Activated naive CD8-positive, alpha-beta T cell treated with anti-CD3 and anti-CD28 coated beads, Interleukin-2, amount 50 U/mL, for 24 hours (primary cell): Measurements from ENCODE around the gene CIB2.
A peak's percentile ranks its signal among the peaks of the same experiment; 100 is the strongest.

Experiments used
- ATAC-seq: fragments of 150-1000 bp; cut with Tn5 transposase; one replicate; pipeline ENCODE4 v1.10.0; 2021
- DNase-seq: peaks from one replicate; pipeline ENCODE4 v3.0.0; 2021
- H3K27ac Mint-ChIP-seq: one replicate; pipeline ENCODE4 v1.8.0; 2021; ENCODE audit warnings: mild to moderate bottlenecking, mixed read lengths
- H3K27me3 Mint-ChIP-seq: one replicate; pipeline ENCODE4 v1.8.0; 2021; ENCODE audit warnings: mixed read lengths
- H3K36me3 Mint-ChIP-seq: one replicate; pipeline ENCODE4 v1.8.0; 2021; ENCODE audit warnings: low read depth, mixed read lengths
- H3K4me1 Mint-ChIP-seq: one replicate; pipeline ENCODE4 v1.8.0; 2021; ENCODE audit warnings: mixed read lengths
- H3K4me3 Mint-ChIP-seq: one replicate; pipeline ENCODE4 v1.8.0; 2021; ENCODE audit warnings: mild to moderate bottlenecking, moderate library complexity, mixed read lengths
- H3K9me3 Mint-ChIP-seq: one replicate; pipeline ENCODE4 v1.8.0; 2021; ENCODE audit warnings: mixed read lengths

The CIB2 gene

DNA sequence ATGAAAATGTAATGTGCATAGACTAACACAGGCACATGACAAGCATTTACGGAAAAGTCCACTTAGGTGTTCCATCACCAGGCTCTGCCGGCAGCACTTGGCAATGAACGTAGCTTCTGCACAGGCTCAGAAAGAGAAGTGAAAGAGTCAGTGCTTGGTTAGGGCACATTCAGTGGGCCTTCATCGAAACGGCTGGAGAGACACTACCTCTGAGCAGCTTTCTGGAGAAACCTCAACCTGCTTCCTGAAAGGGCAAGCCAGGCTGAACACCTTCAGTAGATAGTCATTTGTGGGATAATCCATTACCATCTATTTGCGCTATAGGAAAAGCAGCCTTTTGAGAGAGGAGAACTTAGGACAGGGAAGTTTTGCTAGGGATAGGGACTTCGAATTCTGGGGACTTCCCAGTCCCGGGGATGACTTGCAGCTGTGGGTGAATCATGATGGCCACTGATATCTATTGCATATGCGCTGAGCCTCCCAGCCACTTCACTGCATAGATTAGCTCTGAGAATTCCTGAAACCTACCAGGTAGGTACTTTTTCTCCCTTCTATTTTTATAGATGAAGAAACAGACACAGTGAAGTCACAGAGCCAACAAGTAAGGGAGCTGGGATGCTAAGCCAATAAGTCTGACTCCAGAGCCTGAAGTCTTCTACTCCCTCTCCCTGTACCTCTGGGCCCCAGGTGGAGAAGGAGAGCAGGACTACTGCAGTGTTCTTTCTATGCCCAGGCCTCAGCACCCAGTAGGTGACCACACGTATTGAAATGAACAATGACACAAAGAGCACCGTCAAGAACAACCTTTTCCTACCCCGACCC, 43.1 kb downstream of the CIB2 start:
- no peaks in the 10 kb centered on the region for H3K36me3 Mint-ChIP-seq
- H3K9me3 Mint-ChIP-seq = no peaks in the 10 kb centered on the region
- no peak overlapping the region for H3K27ac Mint-ChIP-seq
- no peak overlapping the region for H3K4me3 Mint-ChIP-seq
- H3K27me3 Mint-ChIP-seq = no peaks in the 10 kb centered on the region
- ATAC-seq (no peak), DNase-seq (no peak)
- peaks cover 3% of the 10 kb centered on the region for H3K4me1 Mint-ChIP-seq

DNA sequence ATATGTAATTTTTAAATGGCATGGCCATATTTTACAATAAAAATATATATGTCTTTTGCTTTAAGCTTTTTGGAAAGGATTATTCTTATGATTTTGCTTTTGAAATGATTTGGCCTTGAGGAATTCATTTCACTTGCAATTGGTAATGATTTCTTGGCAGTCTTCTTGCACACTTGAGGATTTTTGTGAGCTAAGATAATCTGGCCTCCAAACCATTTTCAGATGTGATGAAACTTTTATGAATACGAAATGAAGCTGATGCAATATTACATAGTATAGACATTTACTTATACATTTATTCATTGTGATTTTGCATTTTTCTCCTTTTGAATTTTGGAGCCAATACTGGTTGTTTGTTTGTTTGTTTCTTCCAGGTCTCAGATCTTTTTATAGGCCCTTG, 45.3 kb downstream of the CIB2 start:
- H3K27me3 Mint-ChIP-seq = no peaks in the 10 kb centered on the region
- ATAC-seq = no peak
- no peak overlapping the region for H3K27ac Mint-ChIP-seq
- H3K4me3 Mint-ChIP-seq = no peak overlapping the region
- H3K36me3 Mint-ChIP-seq = no peaks in the 10 kb centered on the region
- no peak for DNase-seq
- H3K4me1 Mint-ChIP-seq = peaks cover 13% of the 10 kb centered on the region
- H3K9me3 Mint-ChIP-seq = no peaks in the 10 kb centered on the region

DNA sequence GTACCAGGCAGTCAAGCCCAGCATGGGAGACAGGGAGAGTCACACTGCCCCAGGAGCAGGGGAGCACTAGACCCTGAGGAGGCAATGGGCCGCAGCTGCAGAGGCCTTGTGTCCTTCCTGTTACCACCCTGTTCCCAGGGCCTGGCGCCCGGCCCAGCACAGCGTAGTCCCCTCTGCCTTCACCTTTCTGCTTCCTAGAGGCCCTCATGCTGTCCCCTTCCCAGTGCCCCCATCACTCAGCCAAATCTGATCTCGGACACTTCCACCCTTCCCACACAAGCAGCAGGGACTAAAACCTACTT, 46.8 kb downstream of the CIB2 start:
- H3K4me3 Mint-ChIP-seq = no peak overlapping the region
- peaks cover 13% of the 10 kb centered on the region for H3K4me1 Mint-ChIP-seq

DNA sequence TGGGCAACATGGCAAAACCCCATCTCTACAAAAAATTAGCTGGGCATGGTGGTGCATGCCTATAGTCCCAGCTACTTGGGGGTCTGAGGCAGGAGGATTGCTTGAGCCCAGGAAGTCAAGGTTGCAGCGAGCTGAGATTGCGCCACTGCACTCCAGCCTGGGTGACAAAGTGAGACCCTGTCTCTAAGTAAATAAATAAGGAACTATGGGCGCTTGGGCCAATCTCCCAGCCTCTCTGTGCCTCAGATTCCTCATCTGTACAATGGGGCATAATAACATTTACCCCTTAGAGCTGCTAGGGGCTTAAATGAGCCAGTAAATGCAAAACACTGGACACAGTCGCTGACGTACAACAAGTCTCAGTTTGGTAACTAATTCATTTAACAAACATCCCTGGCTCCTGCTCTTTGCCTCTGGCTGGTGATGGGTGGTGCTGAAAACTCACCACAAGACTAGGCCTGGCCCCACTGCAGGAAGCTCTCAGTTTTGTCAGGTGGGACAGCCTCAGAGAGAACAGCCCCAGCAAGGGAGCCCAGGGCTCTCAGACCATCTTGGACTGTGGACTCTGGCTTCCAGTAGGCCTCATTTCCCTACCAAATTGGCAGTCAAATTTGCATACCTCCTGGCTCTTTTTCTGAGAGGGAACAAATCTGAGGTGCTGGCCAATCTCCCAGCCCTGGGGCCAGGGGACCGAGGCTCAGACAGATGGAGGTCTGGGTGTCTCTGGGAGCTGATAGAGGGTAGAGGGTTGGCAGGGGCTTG, 47.4 kb downstream of the CIB2 start:
- ATAC-seq = no peak
- H3K4me3 Mint-ChIP-seq = no peak overlapping the region
- H3K27me3 Mint-ChIP-seq = no peaks in the 10 kb centered on the region
- no peaks in the 10 kb centered on the region for H3K9me3 Mint-ChIP-seq
- no peaks in the 10 kb centered on the region for H3K36me3 Mint-ChIP-seq
- H3K4me1 Mint-ChIP-seq = peaks cover 13% of the 10 kb centered on the region
- DNase-seq = no peak
- H3K27ac Mint-ChIP-seq = no peak overlapping the region

More for the DNA sequence above, 46.8 kb downstream of the CIB2 start:
- Mint-ChIP-seq H3K9me3 (no peaks in the 10 kb centered on the region), H3K27me3 (no peaks in the 10 kb centered on the region), H3K36me3 (no peaks in the 10 kb centered on the region), H3K27ac (peak overlapping the region; percentile 8)
- DNase-seq = no peak
- ATAC-seq = no peak

DNA sequence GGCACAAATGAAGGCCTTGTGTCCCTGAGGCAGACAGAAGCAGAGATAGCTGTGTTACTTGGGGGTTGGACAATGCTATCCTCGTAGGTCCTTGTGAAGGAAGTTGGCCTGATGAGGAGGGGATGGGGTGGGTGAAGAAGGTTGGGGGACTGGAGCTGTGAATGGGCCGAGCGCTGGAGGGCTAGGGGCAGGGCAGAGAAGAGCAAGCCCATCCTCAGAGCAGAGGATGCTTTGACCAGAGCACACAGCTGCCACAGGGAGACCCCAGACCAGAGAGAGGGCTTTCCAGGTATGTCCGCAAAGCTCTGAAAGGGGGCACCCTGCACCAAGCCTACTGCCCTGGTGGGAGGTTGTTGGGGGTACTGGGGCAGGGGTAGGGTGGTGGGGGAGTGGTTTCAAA, 48.1 kb downstream of the CIB2 start:
- no peak for DNase-seq
- Mint-ChIP-seq H3K4me1 (peaks cover 14% of the 10 kb centered on the region), H3K27me3 (no peaks in the 10 kb centered on the region), H3K36me3 (no peaks in the 10 kb centered on the region), H3K9me3 (no peaks in the 10 kb centered on the region), H3K27ac (no peak overlapping the region), H3K4me3 (no peak overlapping the region)
- no peak for ATAC-seq

DNA sequence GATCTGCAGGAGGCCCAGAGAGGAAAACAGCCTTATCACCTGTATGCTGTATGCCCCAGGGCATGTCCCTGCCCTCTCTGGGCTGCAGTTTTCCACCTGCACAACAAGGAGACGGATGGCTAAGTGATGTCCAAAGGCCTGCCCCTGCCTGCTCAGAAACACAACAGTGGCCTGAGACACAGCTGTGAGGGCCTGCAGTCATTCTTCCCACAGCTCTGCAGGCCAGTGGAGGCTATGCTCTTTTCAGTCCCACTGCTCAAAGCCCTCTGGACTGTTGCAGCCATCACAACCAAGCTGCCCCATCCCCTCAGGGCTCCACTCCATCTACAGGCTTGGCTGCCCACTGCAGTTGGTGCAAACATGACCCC, 48.5 kb downstream of the CIB2 start:
- Mint-ChIP-seq H3K27ac (no peak overlapping the region), H3K9me3 (no peaks in the 10 kb centered on the region), H3K36me3 (no peaks in the 10 kb centered on the region), H3K27me3 (no peaks in the 10 kb centered on the region), H3K4me1 (peaks cover 16% of the 10 kb centered on the region), H3K4me3 (no peak overlapping the region)
- no peak for DNase-seq
- no peak for ATAC-seq

DNA sequence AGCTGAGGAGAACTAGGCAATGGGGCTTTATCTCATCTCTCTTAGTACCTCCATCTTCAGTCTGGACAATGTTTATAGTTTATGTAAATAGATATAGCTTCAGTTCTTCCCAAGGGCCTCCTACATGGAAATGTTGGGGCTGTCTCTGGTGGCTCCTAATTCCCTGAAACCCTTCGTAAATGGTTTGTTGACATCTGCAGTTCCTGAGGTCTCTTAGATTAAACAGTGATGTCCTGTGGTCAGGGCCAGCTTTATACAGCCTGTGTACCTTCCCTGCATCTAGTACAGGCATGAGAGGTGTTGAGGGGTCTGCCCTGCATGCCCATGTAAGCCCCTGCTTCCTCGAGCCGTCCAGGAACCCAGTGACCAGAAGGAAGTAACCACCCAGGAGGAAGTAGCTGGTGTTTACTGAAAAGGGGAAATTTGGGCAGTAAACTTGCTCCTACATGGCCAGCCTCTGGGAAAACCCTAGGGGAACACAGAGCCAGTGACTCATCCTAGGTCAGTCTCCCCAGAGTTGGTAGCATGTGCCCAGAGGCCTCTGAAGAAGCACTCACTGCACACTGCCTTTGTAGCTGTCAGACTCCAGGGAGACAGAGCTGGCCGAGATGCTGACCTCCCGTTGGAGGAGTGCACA, 49.0 kb downstream of the CIB2 start:
- Mint-ChIP-seq H3K36me3 (no peaks in the 10 kb centered on the region), H3K27ac (peak overlapping the region; percentile 5), H3K4me3 (no peak overlapping the region), H3K27me3 (no peaks in the 10 kb centered on the region), H3K9me3 (no peaks in the 10 kb centered on the region), H3K4me1 (peaks cover 16% of the 10 kb centered on the region)
- ATAC-seq (peak; percentile 62), DNase-seq (no peak)

DNA sequence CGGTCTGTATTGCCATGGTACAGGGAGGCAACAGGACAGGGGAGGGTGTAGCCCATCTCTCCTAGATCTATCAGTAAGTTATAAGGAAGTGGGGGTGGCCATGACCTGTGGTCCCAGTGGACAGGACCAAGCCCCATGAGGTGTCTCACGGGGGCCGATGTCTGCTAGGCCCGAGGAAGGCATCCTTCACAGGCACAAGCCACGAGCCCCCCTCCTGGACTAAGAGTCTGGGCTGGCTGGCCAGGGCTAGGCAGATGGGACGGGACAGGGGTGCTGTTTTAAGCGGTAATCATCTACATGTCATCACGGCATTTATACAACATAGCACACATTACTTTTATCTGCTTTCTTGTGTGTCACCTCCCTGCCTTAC, 51.2 kb downstream of the CIB2 start:
- Mint-ChIP-seq H3K27me3 (no peaks in the 10 kb centered on the region), H3K36me3 (peaks cover 3% of the 10 kb centered on the region), H3K4me1 (peaks cover 32% of the 10 kb centered on the region), H3K27ac (no peak overlapping the region), H3K9me3 (no peaks in the 10 kb centered on the region), H3K4me3 (no peak overlapping the region)
- DNase-seq (no peak), ATAC-seq (no peak)

DNA sequence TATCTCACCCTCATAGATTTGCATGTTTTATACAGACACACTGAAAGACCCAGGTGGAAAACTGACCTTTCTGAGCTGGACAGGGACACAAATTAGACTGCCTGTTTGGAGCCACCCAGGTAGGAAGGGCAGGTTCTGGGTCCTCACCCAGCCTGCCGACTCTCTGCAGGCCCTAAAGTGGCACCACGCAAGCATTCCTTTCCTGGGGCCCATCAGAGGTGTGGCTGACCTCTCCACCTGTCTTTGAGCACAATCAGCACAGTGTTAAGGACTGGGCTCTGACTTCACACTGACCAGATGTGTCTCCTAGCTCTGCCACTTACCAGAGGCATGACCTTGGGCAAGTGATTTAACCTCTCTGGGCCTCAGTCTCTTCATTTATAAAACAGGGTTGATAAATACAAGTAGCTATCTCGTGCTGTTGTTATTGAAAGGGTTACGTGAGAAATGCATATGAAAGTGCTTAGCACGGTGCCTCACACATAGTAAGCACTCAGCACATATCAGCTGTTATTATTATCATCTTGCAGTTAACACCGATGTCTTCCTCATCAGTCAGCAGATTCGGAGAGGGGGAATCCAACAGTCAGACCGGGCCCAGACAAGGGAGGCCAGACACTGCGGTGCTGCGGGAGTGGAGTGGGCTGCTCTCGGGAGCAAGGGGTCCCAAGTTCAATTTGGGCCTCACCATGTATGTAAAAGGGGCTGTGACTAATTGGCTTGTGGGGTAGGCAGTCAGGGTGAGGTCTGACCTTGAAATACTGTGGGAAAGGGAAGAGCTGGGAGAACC, 51.8 kb downstream of the CIB2 start:
- DNase-seq = no peak
- Mint-ChIP-seq H3K27me3 (no peaks in the 10 kb centered on the region), H3K4me3 (no peak overlapping the region), H3K9me3 (no peaks in the 10 kb centered on the region), H3K4me1 (peaks cover 34% of the 10 kb centered on the region), H3K27ac (no peak overlapping the region), H3K36me3 (peaks cover 3% of the 10 kb centered on the region)
- no peak for ATAC-seq

DNA sequence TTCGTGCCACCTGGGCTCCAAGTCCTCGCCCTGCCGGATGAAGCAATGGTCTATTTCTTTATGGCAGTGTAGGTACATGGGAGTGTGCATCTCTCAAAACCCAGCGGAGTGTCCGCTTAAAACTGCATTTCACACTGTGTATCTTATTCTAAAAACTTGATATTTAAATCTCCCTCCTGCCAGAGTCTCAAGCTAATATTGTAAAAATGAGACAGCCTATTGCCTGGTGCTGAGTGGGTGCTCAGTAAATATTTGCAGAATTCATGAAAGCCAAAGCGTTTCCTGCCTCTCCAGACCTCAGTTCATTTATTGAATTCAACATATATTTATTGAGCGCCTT, 53.4 kb downstream of the CIB2 start:
- peaks cover 3% of the 10 kb centered on the region for H3K36me3 Mint-ChIP-seq
- no peaks in the 10 kb centered on the region for H3K27me3 Mint-ChIP-seq
- H3K9me3 Mint-ChIP-seq = no peaks in the 10 kb centered on the region
- peak overlapping the region; percentile 84 for H3K4me3 Mint-ChIP-seq
- peak overlapping the region; percentile 81 for H3K27ac Mint-ChIP-seq
- ATAC-seq = no peak
- H3K4me1 Mint-ChIP-seq = peaks cover 45% of the 10 kb centered on the region
- DNase-seq = no peak

DNA sequence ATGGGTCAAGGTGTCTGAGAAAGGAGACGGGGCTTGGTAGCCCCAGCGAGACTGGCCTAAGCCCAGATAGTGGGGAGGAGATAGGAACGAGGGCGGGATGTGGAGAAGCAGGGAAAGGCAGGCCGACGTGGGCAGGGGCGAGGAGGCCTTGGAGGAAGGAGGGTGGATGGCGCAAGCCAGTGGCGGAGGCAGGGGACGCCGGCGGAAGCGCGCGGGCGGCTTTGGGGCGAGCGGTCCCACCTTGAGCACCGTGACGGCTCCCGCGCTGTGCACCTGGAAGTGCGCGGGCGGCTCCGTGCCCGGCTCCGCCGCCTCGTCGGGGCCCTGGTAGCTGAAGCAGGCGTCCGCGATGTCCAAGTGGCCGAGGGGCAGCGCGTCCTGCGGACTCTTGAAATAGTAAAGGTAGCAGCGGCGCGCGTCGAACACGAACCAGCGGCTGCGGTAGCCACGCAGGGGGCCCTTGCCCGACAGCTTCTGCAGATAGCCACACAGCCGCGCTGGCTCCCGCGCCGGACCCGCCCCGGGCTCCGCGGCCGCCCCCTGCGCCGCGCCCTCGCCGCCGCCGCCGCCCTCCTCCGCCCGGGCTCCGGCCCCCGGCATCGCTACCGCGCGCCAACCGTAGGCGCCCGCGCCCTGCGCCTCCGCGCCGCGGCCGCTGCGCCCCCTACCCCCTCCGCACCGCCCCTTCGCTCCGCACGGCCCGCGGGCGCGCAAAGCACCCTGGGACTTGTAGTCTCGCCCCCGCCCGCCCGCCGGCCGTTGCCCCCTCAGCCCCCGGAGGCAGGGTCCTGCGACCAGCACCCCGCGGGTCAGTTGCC, 54.0 kb downstream of the CIB2 start, which contains the start of gene TBC1D2B:
Gene TBC1D2B, minus strand, starts transcription at position 659 of the 818 bp plus-strand sequence. Its CDS starts 59 bp downstream, at position 600.
- ATAC-seq (peak; percentile 73), DNase-seq (peak; percentile 77)
- peak within 1 kb of the TSS; percentile 98 for H3K4me3 Mint-ChIP-seq
- H3K9me3 Mint-ChIP-seq = no peaks in the 10 kb centered on the region
- no peaks in the 10 kb centered on the region for H3K27me3 Mint-ChIP-seq
- H3K27ac Mint-ChIP-seq = peak within 1 kb of the TSS; percentile 93
- H3K36me3 Mint-ChIP-seq = peaks cover 3% of the 10 kb centered on the region
- peaks cover 46% of the 10 kb centered on the region for H3K4me1 Mint-ChIP-seq

DNA sequence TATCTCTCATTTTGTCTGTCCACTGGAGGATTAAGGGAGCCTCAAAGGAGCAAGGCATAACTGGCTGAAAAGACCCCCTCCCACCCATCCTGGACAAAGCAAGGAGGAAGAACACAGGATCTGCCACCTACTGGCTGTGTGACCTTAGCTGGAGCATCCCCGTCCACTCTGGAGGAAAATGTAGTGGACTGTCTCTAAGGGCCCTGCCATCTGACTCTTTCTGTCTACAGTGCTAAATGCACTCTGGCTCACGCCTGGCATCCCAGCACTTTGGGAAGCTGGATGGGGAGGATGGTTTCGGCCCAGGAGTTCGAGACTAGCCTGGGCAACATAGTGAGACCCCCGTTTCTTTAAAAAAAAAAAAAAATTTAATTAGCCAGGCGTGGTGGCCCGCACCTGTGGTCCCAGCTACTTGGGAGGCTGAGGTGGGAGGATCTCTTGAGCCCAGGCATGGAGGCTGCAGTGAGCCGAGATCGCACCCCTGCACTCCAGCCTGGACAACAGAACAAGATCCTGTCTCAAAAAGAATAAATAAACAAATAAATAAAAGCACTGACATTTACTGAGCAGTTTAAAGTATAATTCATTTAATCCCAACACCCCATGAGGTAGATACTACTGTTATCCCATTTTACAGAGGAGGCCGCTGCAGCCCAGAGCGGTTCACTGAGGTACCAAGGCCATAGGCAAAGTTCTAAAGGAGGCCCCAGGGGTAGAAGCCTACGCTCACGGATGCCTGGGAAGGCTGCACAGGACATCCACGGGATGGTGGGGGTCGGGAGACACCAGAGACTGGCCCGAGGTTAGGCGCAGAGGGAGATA, 54.8 kb downstream of the CIB2 start:
- ATAC-seq (peak; percentile 30), DNase-seq (no peak)
- peak overlapping the region; percentile 93 for H3K27ac Mint-ChIP-seq
- peaks cover 51% of the 10 kb centered on the region for H3K4me1 Mint-ChIP-seq
- no peaks in the 10 kb centered on the region for H3K9me3 Mint-ChIP-seq
- H3K4me3 Mint-ChIP-seq = peak overlapping the region; percentile 98
- H3K36me3 Mint-ChIP-seq = peaks cover 3% of the 10 kb centered on the region
- H3K27me3 Mint-ChIP-seq = no peaks in the 10 kb centered on the region

DNA sequence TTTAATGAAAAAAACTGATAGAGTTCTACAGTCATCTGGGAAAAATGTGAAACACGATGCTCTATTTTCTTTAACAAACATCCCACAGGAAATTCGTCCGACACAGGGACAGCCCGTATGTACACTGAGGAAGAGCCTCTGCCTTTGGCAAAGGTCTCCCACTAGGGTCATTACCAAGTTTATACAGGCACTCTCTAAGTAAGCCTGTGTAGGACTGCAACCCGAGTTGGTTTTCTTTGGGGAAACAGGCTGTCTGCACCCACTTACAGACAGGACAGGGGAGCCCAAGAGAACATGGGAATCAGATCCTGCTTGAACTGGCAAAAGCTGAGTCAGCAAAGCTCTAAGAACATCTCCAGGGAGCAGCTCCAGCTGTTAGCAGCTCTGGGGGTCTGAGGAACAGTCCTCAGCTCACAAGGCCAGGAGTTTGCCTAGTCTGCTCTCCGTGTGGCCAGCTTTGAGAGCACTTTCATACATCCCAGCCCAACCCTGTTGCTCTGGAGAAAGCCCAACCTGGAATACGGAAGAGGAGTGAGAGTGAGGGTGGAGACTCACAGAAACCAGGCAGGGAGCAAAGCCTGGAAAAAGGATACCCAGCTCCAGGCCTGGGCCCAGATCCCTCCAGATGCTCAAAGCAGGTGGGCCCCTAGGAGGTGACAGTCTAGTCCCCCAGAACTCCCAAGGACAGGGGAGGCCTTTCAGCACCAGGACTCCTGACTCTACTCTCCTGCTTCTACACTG, 55.6 kb downstream of the CIB2 start:
- H3K9me3 Mint-ChIP-seq = no peaks in the 10 kb centered on the region
- no peaks in the 10 kb centered on the region for H3K27me3 Mint-ChIP-seq
- no peak for ATAC-seq
- H3K4me3 Mint-ChIP-seq = peak overlapping the region; percentile 98
- no peak for DNase-seq
- H3K36me3 Mint-ChIP-seq = peaks cover 3% of the 10 kb centered on the region
- peaks cover 54% of the 10 kb centered on the region for H3K4me1 Mint-ChIP-seq
- H3K27ac Mint-ChIP-seq = peak overlapping the region; percentile 55
